ENCODE results near the gene PCBP2.

The PCBP2 gene

GRCh38 chr12:53495903-53496751 is 44.2 kb downstream of the PCBP2 start:
- DNase-seq = no peak

- DNase-seq = no peak
These were observed 44.8 kb downstream of the PCBP2 start for GRCh38 chr12:53496752-53497032.

DNA sequence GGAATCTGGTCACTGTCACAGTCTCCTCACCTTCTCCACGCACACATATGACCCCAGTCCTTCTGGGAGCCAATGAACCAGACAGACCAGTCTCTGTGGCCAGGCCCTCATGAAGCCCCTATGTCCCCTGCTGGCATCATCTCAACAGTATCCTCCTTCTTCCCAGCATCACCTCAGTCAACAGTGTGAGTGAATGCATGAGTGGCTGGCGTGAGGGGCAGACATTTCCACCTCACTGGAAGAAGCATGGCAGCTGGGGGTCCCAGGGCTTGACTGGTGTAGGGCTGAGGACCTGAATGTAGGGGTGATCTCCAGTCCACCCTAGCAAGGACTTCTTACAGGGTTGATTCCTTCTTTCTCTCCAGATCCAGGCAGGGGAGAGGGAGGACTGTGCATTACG is 45.6 kb downstream of the PCBP2 start:
- no peak for DNase-seq

DNA sequence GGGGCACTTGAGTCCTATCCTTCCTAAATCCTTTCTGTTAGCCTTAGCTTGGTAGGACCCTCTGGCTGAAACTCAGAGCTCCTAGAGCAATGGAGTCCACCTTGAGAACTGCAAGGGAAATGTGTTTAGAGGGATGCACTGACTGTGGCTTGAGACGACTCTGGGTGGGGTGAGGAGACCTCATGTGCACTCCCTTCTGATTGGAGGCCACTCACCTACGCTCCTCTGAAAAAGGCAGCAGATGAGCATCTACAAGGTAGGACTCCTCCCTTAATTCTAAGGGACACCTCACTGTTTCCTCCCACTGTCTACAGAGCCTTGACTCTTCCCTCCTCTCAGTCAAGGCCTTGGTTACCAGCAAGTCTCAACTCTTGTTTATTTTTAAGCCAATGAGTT is 46.3 kb downstream of the PCBP2 start:
- no peak for DNase-seq

- peak; percentile 57 for DNase-seq
These were observed 47.6 kb downstream of the PCBP2 start, which contains the start of gene MAP3K12 for GRCh38 chr12:53499266-53500141. MAP3K12 (minus strand) TSS chr12:53499458; CDS start chr12:53487391, 12,067 bp downstream.

DNA sequence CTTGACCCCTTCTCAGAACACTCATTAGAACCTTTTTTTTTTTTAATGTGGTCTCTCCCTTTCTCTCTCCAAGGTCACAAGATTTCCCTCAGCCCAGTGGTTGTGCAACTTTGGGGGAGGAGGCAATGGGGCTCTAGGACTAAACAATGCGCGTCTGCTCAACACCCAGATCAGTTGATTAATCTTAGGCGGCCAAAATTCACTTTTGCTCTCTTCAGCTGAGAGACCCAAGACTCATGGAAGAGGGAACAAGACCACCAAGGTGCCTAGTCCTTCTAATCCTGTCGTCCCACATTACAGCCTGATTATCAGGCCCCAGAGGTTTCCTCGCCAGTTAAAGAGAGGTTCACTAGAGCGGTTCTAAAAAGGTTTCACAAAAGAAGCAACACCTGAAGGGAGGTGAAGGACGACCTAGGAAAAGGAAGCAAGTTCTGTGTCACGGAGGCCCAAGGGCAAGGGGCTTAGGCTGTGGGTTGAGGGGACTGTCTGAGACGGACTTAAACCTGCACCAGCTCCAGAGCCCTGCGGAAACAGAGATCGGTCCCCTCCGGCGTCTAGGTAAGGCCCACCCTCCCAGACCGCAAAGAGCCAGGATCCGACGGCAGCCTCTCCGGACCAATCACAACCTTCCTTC is 48.4 kb downstream of the PCBP2 start:
- no peak for DNase-seq

- DNase-seq = peak; percentile 92
These were observed 49.1 kb downstream of the PCBP2 start, which contains the start of gene TARBP2 for GRCh38 chr12:53500776-53501614. TARBP2 (plus strand) TSS chr12:53501283; CDS start chr12:53501409, 126 bp downstream.

DNA sequence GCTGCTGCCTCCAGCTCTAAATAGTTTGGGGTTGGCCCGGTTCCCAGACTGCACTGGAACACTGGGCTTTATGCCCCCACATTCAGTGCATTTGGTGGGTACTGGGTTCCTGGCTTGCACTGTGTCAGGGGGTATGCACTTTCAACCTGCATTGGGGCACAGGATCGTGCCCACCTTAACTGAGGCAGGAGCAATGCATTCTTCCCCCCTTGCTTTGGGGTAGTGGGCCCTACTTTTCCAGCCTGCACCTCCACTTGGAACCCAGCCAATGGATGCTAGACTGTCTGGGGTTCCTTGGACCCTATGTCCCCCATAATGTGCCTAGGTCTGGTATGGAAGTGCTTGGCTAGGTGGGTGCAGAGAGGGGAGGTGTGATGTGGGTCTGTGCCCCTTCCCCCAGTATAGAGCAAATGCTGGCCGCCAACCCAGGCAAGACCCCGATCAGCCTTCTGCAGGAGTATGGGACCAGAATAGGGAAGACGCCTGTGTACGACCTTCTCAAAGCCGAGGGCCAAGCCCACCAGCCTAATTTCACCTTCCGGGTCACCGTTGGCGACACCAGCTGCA is 49.8 kb downstream of the PCBP2 start:
- DNase-seq = no peak

DNA sequence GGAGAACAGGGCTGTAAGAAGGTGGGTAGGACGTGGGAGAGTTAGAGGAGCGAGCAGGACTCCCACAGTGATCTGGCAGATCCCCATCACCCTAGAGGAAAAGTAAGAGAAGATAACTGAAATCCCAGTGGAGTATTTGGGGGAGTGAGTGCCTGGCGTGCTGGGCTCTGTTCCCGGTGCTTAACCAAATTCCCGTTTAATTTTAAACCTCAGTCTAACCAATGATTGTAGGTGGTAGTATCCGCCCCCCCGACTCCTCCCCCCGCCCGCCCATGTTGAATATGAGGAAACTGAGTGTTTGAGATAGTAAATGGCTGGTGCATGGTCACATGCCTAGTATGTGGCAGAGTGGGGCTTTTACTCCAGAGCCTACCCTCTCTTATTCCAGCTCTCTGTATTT is 50.4 kb downstream of the PCBP2 start:
- no peak for DNase-seq

DNA sequence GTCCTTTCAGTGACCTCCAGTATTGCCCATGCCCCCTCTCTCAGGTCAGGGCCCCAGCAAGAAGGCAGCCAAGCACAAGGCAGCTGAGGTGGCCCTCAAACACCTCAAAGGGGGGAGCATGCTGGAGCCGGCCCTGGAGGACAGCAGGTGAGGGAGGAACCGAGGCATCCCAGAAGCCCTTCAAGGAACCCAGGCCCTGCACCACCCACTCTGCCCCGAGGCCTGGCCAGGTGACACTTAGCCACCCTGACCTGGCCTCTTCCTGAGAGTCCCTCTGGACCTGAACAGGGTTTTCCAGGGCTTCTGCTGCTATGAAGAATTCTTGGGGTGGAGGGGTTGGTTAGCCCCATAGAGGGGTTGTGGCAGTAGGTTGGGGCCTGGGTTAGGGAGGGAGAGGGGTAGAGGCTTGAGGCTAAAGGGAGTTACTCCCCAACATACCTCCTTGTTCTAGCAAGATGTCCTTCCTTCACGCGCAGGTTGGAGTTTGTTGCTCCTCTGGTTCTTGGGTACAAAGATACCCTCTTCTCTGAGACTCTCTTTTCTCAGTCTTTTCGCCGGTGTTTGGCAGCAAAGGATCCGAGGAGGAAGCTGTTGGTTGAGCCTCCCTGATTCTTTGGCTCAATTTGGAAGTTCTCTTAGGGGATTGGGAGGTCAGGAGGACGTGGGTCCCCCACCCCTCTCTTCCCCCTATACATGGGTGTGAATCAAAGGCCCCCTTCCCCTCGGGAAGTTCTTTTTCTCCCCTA is 51.3 kb downstream of the PCBP2 start:
- DNase-seq = no peak

- no peak for DNase-seq
These were observed 52.4 kb downstream of the PCBP2 start for GRCh38 chr12:53504004-53504920.

DNA sequence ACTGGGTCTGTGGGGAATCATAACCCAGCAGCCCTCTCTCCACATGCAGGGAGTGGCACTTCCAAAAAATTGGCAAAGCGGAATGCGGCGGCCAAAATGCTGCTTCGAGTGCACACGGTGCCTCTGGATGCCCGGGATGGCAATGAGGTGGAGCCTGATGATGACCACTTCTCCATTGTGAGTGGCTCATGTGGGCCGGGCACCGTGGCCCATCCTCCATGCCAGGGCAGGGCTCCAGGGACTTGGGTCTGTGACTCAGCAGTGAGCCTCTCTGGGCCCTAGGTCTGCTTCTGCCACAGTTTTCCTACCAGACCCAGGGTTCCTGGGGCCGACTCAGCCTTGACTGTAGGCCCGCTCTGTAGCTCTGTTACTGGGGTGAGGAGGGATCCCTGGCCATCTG is 53.2 kb downstream of the PCBP2 start:
- no peak for DNase-seq

DNA sequence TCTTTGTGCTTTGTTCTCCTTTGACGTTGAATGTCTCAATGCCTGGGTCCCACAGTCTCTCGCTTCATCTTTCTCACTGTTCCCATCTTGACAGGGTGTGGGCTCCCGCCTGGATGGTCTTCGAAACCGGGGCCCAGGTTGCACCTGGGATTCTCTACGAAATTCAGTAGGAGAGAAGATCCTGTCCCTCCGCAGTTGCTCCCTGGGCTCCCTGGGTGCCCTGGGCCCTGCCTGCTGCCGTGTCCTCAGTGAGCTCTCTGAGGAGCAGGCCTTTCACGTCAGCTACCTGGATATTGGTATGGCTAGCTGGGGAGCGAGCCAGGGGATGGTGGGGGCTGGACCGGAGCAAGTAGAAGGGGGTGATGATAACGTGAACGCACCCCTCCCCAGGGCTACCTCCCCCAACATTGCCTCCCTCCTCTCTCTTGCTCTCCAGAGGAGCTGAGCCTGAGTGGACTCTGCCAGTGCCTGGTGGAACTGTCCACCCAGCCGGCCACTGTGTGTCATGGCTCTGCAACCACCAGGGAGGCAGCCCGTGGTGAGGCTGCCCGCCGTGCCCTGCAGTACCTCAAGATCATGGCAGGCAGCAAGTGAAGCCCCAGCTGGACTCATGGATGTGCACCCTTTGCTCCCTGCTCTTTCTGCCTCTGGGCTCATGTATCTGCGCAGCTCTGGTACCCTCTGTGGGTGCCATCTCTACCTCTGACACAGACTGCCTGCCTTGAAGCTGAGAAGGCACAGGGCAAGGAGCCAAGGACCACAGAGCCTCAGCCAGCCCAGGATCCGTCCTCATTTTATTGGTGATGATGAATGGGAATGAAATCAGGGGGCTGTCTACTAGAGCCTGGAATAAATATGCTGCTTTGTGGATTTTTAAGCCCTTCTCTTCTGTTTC is 53.9 kb downstream of the PCBP2 start:
- DNase-seq = no peak

- no peak for DNase-seq
These were observed 54.5 kb downstream of the PCBP2 start for GRCh38 chr12:53506450-53506785.

GRCh38 chr12:53506881-53507602 is 55.1 kb downstream of the PCBP2 start, which contains the start of gene NPFF:
NPFF (minus strand) TSS chr12:53507484; CDS start chr12:53507474, 10 bp downstream.
- no peak for DNase-seq

DNA sequence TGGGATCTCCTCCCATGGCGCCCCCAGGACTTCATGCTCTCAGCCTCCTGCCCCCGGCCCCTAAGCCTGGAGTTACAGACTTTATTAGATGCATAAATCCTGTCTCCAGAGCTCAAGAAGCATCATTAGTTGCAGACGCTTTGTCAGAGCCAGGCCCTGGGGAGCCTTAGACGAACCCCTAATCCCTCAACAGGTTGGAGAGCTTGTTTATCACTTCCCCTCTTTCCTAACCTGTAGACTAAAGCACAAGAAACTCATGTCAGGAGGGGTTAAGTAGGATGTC is 55.6 kb downstream of the PCBP2 start:
- no peak for DNase-seq

GRCh38 chr12:53508534-53509170 is 56.8 kb downstream of the PCBP2 start:
- peak; percentile 64 for DNase-seq

DNA sequence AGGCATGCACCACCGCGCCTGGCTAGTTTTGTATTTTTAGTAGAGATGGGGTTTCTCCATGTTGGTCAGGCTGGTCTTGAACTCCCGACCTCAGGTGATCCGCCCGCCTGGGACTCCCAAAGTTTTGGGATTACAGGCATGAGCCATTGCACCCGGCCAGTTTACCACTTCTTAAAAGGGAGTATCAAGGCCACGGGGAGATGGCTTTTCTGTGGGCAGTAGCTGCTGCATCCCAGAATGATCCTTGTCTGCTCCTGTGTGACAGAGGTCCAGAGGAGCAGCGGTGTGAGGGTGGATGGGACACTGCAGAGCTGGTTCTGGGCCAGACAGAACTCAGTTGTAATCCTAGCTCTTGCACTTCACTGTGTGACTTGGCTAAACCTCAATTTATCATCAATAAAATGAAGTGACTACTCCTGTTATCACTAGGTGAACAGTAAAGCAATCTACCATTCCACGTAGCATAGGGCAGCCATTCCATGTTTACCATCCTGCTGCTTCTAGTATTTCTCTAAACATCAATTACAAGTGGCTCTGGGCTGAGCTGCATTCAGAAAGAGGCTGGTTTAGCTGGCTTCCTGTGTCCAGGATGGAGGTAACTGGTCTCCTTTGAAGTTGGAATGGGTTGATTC is 58.4 kb downstream of the PCBP2 start:
- no peak for DNase-seq
